Loucy (cell line): ENCODE results near the gene NAALADL2.

Experiments used
- H2AFZ ChIP-seq: fragments of 200-600 bp; sonication (generic); 2 replicates; pipeline ENCODE4 v1.6.0; 2016; ENCODE audit warnings: antibody characterized with exemption, mild to moderate bottlenecking, low read length, moderate library complexity
- H3F3A ChIP-seq: fragments of 200-600 bp; 2 replicates; pipeline ENCODE4 v1.6.0; 2016; ENCODE audit warnings: antibody characterized with exemption, low read depth, mild to moderate bottlenecking
- H3K27me3 ChIP-seq: fragments of 200-600 bp; sonication (generic); 2 replicates; pipeline ENCODE4 v1.6.1; 2014; ENCODE audit warnings: low read length, mild to moderate bottlenecking; ENCODE audit not compliant: insufficient read depth, poor library complexity, severe bottlenecking
- H3K36me3 ChIP-seq: fragments of 200-600 bp; sonication (generic); 2 replicates; pipeline ENCODE4 v1.6.1; 2016; ENCODE audit warnings: low read length; ENCODE audit not compliant: insufficient read depth
- H3K4me1 ChIP-seq: fragments of 200-600 bp; sonication (generic); 2 replicates; pipeline ENCODE4 v1.5.1; 2014; ENCODE audit warnings: low read length, mild to moderate bottlenecking; ENCODE audit not compliant: insufficient read depth, poor library complexity, severe bottlenecking
- H3K4me2 ChIP-seq: fragments of 200-600 bp; sonication (generic); 2 replicates; pipeline ENCODE4 v1.6.0; 2014; ENCODE audit warnings: antibody characterized with exemption, low read length, low read depth, mild to moderate bottlenecking; ENCODE audit not compliant: poor library complexity, severe bottlenecking
- H3K4me3 ChIP-seq: fragments of 200-600 bp; sonication (generic); 2 replicates; pipeline ENCODE4 v1.5.1; 2014; ENCODE audit warnings: low read length, mild to moderate bottlenecking, mixed read lengths; ENCODE audit not compliant: poor library complexity, severe bottlenecking
- H3K79me2 ChIP-seq: fragments of 200-600 bp; sonication (generic); 2 replicates; pipeline ENCODE4 v1.6.1; 2014; ENCODE audit warnings: low read length; ENCODE audit not compliant: insufficient read depth
- H3K9ac ChIP-seq: fragments of 200-600 bp; sonication (generic); 2 replicates; pipeline ENCODE4 v1.6.0; 2014; ENCODE audit warnings: mild to moderate bottlenecking, low read depth, low read length, moderate library complexity; ENCODE audit not compliant: poor library complexity, severe bottlenecking
- H3K9me2 ChIP-seq: fragments of 200-600 bp; sonication (generic); replicated peaks from 2 replicates; pipeline ENCODE4 v1.6.1; 2016; ENCODE audit warnings: low read depth, low read length, mixed read lengths
- H3K9me3 ChIP-seq: fragments of 200-600 bp; sonication (generic); 2 replicates; pipeline ENCODE4 v1.6.1; 2014; ENCODE audit warnings: mild to moderate bottlenecking, antibody characterized with exemption, low read length, low read depth; ENCODE audit not compliant: insufficient read depth
- H4K20me1 ChIP-seq: fragments of 200-600 bp; sonication (generic); 2 replicates; pipeline ENCODE4 v1.6.0; 2014; ENCODE audit warnings: antibody characterized with exemption, low read length, mild to moderate bottlenecking; ENCODE audit not compliant: insufficient read depth, poor library complexity, severe bottlenecking
- EZH2phosphoT487 ChIP-seq: fragments of 200-600 bp; IDR thresholded peaks from 2 replicates; pipeline ENCODE4 v1.6.1; 2018; ENCODE audit warnings: antibody characterized with exemption, mild to moderate bottlenecking, moderate library complexity, borderline replicate concordance
- TF ChIP-seq, protein P1 (sequence below): fragments of 200-600 bp; sonication (generic); conservative IDR thresholded peaks from 2 replicates; pipeline ENCODE4 v1.5.1; 2014; ENCODE audit warnings: mild to moderate bottlenecking, antibody characterized with exemption, low read length

NAALADL2 gene

DNA sequence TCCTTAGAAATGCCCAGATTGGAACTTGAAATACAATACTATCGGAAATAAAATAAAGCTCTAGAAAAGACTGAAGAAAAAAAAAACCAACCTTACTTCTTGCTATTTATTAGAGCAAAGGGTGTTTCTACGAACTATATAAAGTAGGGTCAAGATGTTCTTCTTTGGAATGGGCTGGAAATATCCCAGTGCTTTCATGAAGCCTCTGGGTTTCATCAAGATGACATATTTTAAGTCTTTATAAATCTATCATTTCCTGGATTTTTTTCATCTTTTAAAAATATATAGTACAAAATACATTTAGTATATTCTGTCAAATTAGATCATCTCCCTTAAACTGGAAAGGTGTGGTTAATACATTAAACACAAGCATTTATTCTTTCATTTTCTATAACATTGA lies 978.8 kb downstream of the NAALADL2 start:
- no peaks in the 10 kb centered on the region for H3F3A ChIP-seq
- no peak overlapping the region for H3K4me3 ChIP-seq
- H2AFZ ChIP-seq: no peak overlapping the region
- no peaks in the 10 kb centered on the region for H3K4me1 ChIP-seq
- no peaks in the 10 kb centered on the region for H3K9me3 ChIP-seq
- no peaks in the 10 kb centered on the region for H3K27me3 ChIP-seq
- H3K36me3 ChIP-seq: no peaks in the 10 kb centered on the region
- no peaks in the 10 kb centered on the region for H3K9me2 ChIP-seq
- H3K9ac ChIP-seq: no peak overlapping the region
- TF ChIP-seq, protein P1, sequence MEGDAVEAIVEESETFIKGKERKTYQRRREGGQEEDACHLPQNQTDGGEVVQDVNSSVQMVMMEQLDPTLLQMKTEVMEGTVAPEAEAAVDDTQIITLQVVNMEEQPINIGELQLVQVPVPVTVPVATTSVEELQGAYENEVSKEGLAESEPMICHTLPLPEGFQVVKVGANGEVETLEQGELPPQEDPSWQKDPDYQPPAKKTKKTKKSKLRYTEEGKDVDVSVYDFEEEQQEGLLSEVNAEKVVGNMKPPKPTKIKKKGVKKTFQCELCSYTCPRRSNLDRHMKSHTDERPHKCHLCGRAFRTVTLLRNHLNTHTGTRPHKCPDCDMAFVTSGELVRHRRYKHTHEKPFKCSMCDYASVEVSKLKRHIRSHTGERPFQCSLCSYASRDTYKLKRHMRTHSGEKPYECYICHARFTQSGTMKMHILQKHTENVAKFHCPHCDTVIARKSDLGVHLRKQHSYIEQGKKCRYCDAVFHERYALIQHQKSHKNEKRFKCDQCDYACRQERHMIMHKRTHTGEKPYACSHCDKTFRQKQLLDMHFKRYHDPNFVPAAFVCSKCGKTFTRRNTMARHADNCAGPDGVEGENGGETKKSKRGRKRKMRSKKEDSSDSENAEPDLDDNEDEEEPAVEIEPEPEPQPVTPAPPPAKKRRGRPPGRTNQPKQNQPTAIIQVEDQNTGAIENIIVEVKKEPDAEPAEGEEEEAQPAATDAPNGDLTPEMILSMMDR: no peak
- no peak for TF ChIP-seq EZH2phosphoT487
- no peak overlapping the region for H3K4me2 ChIP-seq
- no peaks in the 10 kb centered on the region for H4K20me1 ChIP-seq
- H3K79me2 ChIP-seq: no peaks in the 10 kb centered on the region

DNA sequence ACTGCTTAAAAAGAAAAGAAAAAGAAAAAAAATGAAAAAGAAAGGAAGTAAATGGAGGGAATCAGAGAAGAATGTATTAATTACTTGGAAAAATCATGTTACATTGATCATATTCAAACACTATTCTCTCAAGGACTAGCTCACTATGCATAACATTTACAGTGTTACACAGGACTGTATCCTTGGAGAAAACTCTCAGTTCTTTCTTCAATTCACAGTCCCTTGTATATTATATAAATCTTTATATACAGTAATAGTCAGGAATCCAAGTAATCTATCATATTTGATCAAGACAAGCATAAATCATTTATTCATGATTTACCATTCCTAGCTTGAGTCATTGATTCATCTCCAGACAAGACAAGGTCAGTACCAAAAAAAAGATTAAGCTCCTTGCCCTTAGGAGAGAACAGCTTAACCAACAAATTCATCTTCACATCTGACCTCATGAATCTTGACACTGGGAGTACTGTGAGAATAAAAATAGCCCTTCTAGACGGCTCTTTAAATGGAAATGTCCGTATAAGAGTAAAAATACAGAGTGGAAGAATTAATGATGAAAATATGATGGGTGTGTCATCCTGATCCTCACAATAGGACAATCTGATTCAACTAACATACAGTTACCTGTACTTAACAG lies 980.4 kb downstream of the NAALADL2 start:
- Histone ChIP-seq H2AFZ (no peak overlapping the region), H4K20me1 (no peaks in the 10 kb centered on the region), H3K79me2 (no peaks in the 10 kb centered on the region), H3K4me2 (no peak overlapping the region), H3K9me2 (no peaks in the 10 kb centered on the region), H3K4me1 (no peaks in the 10 kb centered on the region), H3F3A (no peaks in the 10 kb centered on the region), H3K9ac (no peak overlapping the region), H3K27me3 (no peaks in the 10 kb centered on the region), H3K36me3 (no peaks in the 10 kb centered on the region), H3K9me3 (no peaks in the 10 kb centered on the region), H3K4me3 (no peak overlapping the region)
- TF ChIP-seq, protein P1: no peak
- TF ChIP-seq EZH2phosphoT487: no peak

DNA sequence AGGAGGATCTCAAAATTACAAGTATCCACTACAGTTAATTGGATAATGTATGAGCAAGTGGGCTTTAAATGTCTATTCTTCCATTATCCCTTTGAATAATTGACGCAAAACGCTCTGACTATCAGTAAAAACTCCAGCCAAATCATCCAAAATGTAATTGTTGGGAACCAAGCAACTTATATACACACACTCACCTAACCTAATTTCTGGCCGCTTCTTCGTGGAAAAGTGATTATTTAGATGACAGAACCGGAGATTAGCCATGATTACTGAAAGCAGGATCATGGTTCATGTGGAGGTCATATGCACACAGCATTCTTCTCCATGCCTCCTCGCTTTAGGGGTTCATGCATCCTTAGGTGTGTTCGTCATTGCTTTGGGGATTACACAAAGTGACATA lies 992.4 kb downstream of the NAALADL2 start:
- no peaks in the 10 kb centered on the region for H3K79me2 ChIP-seq
- no peak overlapping the region for H3K4me2 ChIP-seq
- no peaks in the 10 kb centered on the region for H3K27me3 ChIP-seq
- TF ChIP-seq, protein P1: no peak
- H3K4me3 ChIP-seq: no peak overlapping the region
- no peaks in the 10 kb centered on the region for H3K9me3 ChIP-seq
- H3K4me1 ChIP-seq: no peaks in the 10 kb centered on the region
- no peaks in the 10 kb centered on the region for H3K9me2 ChIP-seq
- H3K36me3 ChIP-seq: no peaks in the 10 kb centered on the region
- H3K9ac ChIP-seq: no peak overlapping the region
- no peaks in the 10 kb centered on the region for H4K20me1 ChIP-seq
- no peak overlapping the region for H2AFZ ChIP-seq
- H3F3A ChIP-seq: no peaks in the 10 kb centered on the region
